Neural cell (in vitro differentiated cells): ENCODE data around the gene EBPL.

Experiments
- CTCF ChIP-seq: fragments of 450-650 bp; IDR thresholded peaks from 2 replicates; pipeline ENCODE4 v1.5.1; 2014; ENCODE audit warnings: antibody characterized with exemption, mild to moderate bottlenecking, moderate library complexity; ENCODE audit not compliant: poor library complexity, severe bottlenecking
- EZH2 ChIP-seq: fragments of 200-600, 300-800 bp; shearing (Covaris generic), sonication (generic); IDR thresholded peaks from 2 replicates; pipeline ENCODE4 v1.6.1; 2014; ENCODE audit warnings: antibody characterized with exemption, low read length, borderline replicate concordance, mild to moderate bottlenecking; ENCODE audit not compliant: insufficient read depth, poor library complexity, severe bottlenecking
- MXI1 ChIP-seq: fragments of 450-650 bp; conservative IDR thresholded peaks from 2 replicates; pipeline ENCODE4 v1.6.1; 2014; ENCODE audit warnings: antibody characterized with exemption, mild to moderate bottlenecking; ENCODE audit not compliant: poor library complexity, severe bottlenecking
- TF ChIP-seq, protein P1 (sequence below): IDR thresholded peaks from 2 replicates; pipeline ENCODE4 v1.6.1; 2012; ENCODE audit warnings: borderline replicate concordance

GRCh38 chr13:49625392-49626079 lies 65.8 kb downstream of the EBPL start:
- TF ChIP-seq MXI1 (no peak), CTCF (no peak), EZH2 (no peak)
- TF ChIP-seq, protein P1, sequence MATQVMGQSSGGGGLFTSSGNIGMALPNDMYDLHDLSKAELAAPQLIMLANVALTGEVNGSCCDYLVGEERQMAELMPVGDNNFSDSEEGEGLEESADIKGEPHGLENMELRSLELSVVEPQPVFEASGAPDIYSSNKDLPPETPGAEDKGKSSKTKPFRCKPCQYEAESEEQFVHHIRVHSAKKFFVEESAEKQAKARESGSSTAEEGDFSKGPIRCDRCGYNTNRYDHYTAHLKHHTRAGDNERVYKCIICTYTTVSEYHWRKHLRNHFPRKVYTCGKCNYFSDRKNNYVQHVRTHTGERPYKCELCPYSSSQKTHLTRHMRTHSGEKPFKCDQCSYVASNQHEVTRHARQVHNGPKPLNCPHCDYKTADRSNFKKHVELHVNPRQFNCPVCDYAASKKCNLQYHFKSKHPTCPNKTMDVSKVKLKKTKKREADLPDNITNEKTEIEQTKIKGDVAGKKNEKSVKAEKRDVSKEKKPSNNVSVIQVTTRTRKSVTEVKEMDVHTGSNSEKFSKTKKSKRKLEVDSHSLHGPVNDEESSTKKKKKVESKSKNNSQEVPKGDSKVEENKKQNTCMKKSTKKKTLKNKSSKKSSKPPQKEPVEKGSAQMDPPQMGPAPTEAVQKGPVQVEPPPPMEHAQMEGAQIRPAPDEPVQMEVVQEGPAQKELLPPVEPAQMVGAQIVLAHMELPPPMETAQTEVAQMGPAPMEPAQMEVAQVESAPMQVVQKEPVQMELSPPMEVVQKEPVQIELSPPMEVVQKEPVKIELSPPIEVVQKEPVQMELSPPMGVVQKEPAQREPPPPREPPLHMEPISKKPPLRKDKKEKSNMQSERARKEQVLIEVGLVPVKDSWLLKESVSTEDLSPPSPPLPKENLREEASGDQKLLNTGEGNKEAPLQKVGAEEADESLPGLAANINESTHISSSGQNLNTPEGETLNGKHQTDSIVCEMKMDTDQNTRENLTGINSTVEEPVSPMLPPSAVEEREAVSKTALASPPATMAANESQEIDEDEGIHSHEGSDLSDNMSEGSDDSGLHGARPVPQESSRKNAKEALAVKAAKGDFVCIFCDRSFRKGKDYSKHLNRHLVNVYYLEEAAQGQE = no peak
